Activated naive CD8-positive, alpha-beta T cell (primary cell): Measurements from ENCODE around the gene PHF19.
A peak's percentile ranks its signal among the peaks of the same experiment; 100 is the strongest.

Experiments
- H3K27ac Mint-ChIP-seq: one replicate; pipeline ENCODE4 v1.8.0; 2021; ENCODE audit warnings: mixed read lengths
- H3K27me3 Mint-ChIP-seq: one replicate; pipeline ENCODE4 v1.8.0; 2021; ENCODE audit warnings: mixed read lengths
- H3K36me3 Mint-ChIP-seq: one replicate; pipeline ENCODE4 v1.8.0; 2021; ENCODE audit warnings: mixed read lengths
- H3K4me1 Mint-ChIP-seq: one replicate; pipeline ENCODE4 v1.8.0; 2021; ENCODE audit warnings: low read depth, mixed read lengths
- H3K4me3 Mint-ChIP-seq: one replicate; pipeline ENCODE4 v1.8.0; 2021; ENCODE audit warnings: mild to moderate bottlenecking, mixed read lengths
- H3K9me3 Mint-ChIP-seq: one replicate; pipeline ENCODE4 v1.8.0; 2021; ENCODE audit warnings: low read depth, mixed read lengths

PHF19 gene

DNA sequence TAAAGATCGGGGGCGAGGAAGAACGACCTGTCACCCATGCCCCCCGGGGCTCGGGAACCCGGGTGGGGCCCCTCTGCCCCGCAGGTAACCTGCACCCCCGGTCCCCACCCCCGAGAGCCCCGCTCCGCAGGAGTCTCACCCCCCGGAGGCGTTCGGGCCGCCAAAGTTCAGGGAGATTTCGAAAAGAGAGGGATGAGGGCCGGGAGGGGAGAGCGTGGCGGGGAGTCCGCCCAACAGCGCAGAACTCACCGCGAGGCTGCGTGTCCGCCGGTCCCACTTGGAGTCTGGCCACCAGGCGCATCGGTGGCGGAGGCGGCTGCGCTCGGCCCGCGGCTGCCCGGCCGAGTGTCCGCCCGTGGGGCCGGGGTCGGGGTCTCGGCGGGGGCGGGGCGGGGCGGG lies at the start of gene PHF19:
Gene PHF19 (minus strand): TSS at position 347 of the 399 bp plus-strand sequence. CDS start 2,447 bp downstream, outside the sequence.
- H3K27me3 Mint-ChIP-seq = no peaks in the 10 kb centered on the region
- H3K4me3 Mint-ChIP-seq = peak within 1 kb of the TSS; percentile 92
- H3K9me3 Mint-ChIP-seq = no peaks in the 10 kb centered on the region
- peak within 1 kb of the TSS; percentile 96 for H3K27ac Mint-ChIP-seq
- peaks cover 72% of the 10 kb centered on the region for H3K4me1 Mint-ChIP-seq
- peaks cover 12% of the 10 kb centered on the region for H3K36me3 Mint-ChIP-seq

GRCh38 chr9:120926397-120926928 lies 49.5 kb upstream of the PHF19 start, which contains the start of gene TRAF1:
Gene TRAF1, minus strand, starts transcription at chr9:120926796. Its CDS starts 721 bp downstream, at chr9:120926075.
- no peaks in the 10 kb centered on the region for H3K9me3 Mint-ChIP-seq
- peaks cover 64% of the 10 kb centered on the region for H3K4me1 Mint-ChIP-seq
- peak within 1 kb of the TSS; percentile 94 for H3K4me3 Mint-ChIP-seq
- H3K27ac Mint-ChIP-seq = peak within 1 kb of the TSS; percentile 98
- no peaks in the 10 kb centered on the region for H3K27me3 Mint-ChIP-seq
- H3K36me3 Mint-ChIP-seq = peaks cover 29% of the 10 kb centered on the region

DNA sequence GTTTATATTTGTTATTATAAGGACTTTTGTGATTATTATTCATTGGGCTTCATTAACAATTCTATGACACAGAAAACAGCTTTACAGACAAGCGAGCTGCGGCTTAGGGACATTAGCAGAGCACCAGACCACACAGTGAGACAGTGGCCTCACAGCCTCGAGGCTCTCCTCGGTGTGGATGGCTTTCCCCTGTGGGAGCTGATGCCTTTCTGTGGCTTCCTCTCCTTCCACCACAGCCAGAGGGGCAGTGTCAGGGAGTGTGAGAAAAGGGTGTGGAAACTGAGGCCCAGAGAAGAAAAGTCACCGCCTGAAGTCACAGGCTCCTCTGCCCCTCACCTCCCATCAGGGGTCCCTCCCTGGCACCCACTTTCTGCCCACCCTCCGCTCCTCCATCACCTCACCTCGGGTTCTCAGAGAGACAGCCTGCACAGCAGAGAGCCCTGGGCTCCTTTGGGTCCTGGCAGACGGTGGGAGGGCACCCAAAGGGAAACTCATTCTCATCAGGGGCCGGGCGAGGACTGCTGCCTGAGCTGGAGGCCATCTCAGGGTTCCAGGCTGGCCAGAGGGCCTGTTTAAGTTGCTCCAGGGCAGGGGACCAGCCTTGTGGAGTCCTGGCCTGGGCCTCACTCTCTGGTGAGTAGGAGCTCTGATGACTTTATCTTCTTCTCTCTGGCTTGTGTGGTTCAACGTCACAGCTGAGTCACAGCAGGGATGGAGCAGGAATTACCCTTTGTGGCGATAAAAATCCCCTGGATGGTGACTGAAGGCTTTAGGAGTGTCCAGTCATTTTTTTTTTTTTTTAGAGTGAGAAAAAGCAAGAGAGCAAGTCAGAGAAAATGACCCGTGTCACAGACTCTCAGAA lies 48.8 kb upstream of the PHF19 start:
- peaks cover 32% of the 10 kb centered on the region for H3K36me3 Mint-ChIP-seq
- H3K4me1 Mint-ChIP-seq = peaks cover 64% of the 10 kb centered on the region
- no peaks in the 10 kb centered on the region for H3K27me3 Mint-ChIP-seq
- peak overlapping the region; percentile 98 for H3K27ac Mint-ChIP-seq
- no peaks in the 10 kb centered on the region for H3K9me3 Mint-ChIP-seq
- peak overlapping the region; percentile 94 for H3K4me3 Mint-ChIP-seq

- no peaks in the 10 kb centered on the region for H3K27me3 Mint-ChIP-seq
- H3K27ac Mint-ChIP-seq = peak overlapping the region; percentile 98
- peaks cover 66% of the 10 kb centered on the region for H3K4me1 Mint-ChIP-seq
- peak overlapping the region; percentile 94 for H3K4me3 Mint-ChIP-seq
- H3K36me3 Mint-ChIP-seq = peaks cover 40% of the 10 kb centered on the region
- no peaks in the 10 kb centered on the region for H3K9me3 Mint-ChIP-seq
Observed at GRCh38 chr9:120924698-120925534, 47.9 kb upstream of the PHF19 start.

DNA sequence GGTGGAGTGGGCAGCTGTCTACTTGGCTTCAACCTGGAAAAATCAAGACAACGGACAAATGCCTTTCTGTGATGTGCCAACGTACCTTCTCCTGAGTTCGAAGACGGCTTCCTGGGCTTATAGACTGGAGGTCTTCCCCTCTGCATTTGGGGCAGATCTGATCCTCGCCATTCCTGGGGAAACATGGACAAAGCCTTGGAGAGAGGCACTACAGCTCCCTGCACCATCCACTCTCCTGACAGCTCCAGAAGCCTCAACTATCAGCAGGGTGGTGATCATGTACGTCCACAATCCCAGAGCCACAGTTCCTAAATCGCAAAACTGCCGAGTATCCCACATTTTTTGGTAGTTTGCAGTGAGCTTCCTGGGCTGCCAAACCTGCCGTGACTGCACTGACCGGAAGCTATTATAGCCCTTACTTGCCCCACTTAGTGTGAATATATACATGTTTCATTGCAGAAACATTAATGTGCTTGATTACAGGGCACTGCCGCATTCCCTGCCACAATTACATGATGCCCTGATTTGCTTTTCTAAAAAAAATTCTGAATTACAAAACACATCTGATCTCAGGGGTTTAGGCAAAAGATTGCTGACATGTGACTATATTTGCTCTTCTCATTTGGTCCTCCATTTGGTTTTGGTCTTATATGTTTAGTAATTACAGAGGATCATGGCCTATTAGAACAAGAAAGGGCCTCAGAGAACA lies 46.8 kb upstream of the PHF19 start:
- H3K9me3 Mint-ChIP-seq = no peaks in the 10 kb centered on the region
- H3K4me3 Mint-ChIP-seq = peak overlapping the region; percentile 94
- H3K27ac Mint-ChIP-seq = peak overlapping the region; percentile 98
- H3K27me3 Mint-ChIP-seq = no peaks in the 10 kb centered on the region
- H3K36me3 Mint-ChIP-seq = peaks cover 47% of the 10 kb centered on the region
- H3K4me1 Mint-ChIP-seq = peaks cover 66% of the 10 kb centered on the region

DNA sequence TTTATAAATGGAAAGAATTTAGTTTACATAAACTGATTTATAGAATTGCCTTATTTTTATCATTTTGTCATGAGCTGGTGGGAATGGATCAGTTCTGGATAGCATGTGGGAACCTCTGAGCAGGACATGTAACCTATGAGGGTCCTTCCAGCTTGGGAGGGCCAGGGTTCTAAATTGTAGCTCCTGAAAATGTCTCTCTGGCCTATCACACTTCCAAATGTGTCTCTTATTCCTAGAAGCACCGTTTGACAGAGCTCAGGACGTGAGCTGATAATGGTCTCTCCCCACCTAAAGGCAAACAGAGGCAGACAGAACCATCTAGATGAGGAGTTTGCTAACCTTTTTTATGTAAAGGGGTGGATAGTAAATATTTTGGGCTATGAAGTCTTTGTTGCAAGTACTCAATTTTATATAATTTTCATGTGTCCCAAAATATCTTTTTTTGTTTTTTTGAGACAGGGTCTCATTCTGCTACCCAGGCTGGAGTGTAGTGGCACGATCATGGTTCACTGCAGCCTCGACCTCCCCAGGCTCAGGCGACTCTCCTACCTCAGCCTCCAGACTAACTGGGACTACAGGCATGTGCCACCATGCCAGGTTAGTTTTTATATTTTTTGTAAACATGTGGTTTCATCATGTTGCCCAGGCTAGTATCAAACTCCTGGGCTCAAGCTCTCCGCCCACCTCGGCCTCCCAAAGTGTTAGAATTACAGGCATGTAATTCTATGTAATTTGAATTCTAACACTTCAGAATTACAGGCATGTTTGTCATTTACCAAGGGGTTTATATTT lies 45.6 kb upstream of the PHF19 start:
- Mint-ChIP-seq H3K4me1 (peaks cover 68% of the 10 kb centered on the region), H3K36me3 (peaks cover 51% of the 10 kb centered on the region), H3K4me3 (peak overlapping the region; percentile 94)

DNA sequence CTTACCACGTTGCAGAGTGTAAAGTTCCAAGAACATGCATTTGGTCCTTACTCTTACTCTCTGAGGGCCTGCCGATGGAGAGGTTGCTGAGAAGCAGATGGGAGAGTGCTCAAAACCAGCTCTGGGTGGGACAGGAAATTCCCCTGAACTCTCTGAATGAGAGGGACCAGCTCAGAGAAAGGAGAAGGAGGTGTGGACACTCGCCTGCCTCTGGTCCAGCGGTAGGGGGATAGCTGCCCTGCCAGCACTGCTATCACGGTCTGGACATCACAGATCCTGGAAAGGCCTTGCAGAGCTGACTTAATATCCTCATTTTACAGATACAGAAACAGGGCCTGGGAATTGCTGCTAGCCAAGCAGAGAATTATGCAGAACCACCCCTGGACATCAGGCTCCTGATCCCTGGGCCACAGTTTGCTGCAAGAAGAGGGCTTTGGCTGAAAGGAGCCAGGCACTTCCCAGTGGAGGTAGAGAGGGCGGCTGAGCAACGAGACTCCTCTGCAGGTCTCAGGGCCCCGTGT lies 44.7 kb upstream of the PHF19 start:
- Mint-ChIP-seq H3K27ac (peak overlapping the region; percentile 98), H3K9me3 (no peaks in the 10 kb centered on the region), H3K27me3 (no peaks in the 10 kb centered on the region), H3K4me1 (peaks cover 68% of the 10 kb centered on the region), H3K36me3 (peaks cover 59% of the 10 kb centered on the region), H3K4me3 (peak overlapping the region; percentile 94)

More for the DNA sequence above, 45.6 kb upstream of the PHF19 start:
- H3K9me3 Mint-ChIP-seq = no peaks in the 10 kb centered on the region
- H3K27me3 Mint-ChIP-seq = no peaks in the 10 kb centered on the region
- peak overlapping the region; percentile 98 for H3K27ac Mint-ChIP-seq

GRCh38 chr9:120920806-120921178 lies 43.8 kb upstream of the PHF19 start:
- Mint-ChIP-seq H3K27me3 (no peaks in the 10 kb centered on the region), H3K27ac (peak overlapping the region; percentile 98), H3K9me3 (no peaks in the 10 kb centered on the region), H3K4me3 (peak overlapping the region; percentile 94), H3K4me1 (peaks cover 69% of the 10 kb centered on the region), H3K36me3 (peaks cover 62% of the 10 kb centered on the region)

DNA sequence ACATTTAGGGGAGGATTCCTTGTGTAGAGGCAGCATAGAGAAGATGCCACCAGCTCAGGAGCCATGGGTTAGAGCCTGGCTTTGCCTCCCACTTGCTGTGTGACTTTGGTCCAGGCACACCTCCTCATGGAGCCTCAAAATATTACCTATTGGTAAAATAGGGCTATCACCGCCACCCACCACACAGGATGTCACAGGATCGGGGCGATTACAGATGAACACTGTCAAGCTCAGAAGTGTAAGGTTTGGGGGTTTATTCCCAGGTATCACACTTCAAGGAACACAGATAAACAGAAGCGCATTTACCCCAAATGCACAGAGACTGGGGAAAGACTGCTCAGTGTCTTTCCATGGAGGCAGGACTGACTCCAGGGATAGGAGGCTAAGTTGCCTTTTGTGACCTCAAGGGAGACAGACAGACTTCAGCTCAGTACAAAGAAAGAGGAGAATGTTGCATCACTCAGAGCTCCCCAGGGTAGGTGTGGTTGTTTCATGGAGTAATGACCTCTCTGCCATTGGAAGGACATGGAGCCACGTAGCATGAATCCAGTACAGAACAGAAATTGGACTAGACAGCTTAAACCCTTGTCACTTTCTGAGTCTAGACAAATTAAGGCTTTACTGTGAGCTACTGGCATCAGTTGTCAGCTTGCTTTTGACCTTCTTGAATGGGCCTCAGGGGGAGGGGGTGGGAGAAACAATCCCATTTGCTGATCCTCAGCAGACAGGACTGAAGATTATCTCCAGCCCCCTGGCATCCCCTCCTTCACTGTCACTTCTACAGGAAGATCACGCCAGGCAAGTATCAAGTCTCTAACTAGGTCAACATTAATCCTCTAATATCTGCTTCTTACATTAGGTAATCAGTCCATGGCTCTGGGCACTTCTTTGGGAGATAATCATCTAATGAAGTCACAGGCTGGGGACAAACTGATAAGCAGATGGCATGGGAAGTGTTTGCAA lies 43.1 kb upstream of the PHF19 start:
- Mint-ChIP-seq H3K27me3 (no peaks in the 10 kb centered on the region), H3K27ac (peak overlapping the region; percentile 98), H3K9me3 (no peaks in the 10 kb centered on the region), H3K4me1 (peaks cover 74% of the 10 kb centered on the region), H3K36me3 (peaks cover 62% of the 10 kb centered on the region), H3K4me3 (peak overlapping the region; percentile 94)

DNA sequence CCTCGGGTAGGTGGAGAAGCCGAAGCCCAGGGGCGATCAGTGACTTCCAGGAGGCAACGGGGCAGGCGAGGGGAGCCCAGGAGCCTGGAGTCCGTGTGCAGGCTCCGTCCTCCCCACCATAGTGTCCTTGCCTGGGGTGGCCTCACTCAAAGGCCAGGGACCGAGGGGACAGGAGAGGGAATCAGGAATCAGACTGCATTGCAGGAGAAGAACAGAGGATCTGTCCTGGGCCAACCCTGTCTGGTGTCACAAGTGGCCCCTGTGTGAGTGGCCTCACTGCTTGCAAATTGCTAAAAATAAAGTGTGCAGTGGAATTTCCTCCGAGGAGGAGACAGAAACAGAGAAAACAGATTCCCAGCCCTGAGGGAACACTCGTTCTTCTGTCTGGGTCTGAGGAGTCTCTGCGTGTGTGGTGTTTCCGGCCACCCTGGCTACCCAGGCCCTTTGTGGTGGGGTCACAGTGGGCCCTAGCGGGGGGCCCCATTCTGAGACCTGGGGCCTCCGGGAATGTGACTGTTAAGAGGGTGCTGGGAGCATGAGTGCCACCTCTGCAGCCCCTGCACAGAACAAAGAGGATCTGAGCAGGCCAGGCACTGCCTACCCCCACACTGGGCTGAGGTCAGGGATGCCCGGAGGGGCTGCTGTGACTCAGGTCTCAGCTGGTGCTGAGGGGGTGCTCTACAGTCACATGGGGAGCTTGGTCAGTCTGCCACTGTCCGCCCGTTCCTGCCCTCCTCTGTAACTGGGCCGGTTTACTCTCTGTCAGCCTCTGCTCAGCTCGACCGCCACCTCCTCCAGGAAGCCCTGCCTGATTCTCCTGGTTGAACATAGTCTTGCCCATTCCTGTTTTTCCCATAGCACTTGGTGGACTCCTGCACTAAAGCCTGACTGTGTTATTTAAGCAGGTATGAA lies 42.2 kb upstream of the PHF19 start:
- Mint-ChIP-seq H3K27ac (peak overlapping the region; percentile 98), H3K9me3 (no peaks in the 10 kb centered on the region), H3K27me3 (no peaks in the 10 kb centered on the region), H3K4me1 (peaks cover 83% of the 10 kb centered on the region), H3K36me3 (peaks cover 56% of the 10 kb centered on the region), H3K4me3 (peak overlapping the region; percentile 94)

- H3K4me3 Mint-ChIP-seq = peak overlapping the region; percentile 94
- H3K27ac Mint-ChIP-seq = peak overlapping the region; percentile 83
- H3K9me3 Mint-ChIP-seq = no peaks in the 10 kb centered on the region
- peaks cover 51% of the 10 kb centered on the region for H3K36me3 Mint-ChIP-seq
- H3K27me3 Mint-ChIP-seq = no peaks in the 10 kb centered on the region
- peaks cover 88% of the 10 kb centered on the region for H3K4me1 Mint-ChIP-seq
Observed at GRCh38 chr9:120917929-120918762, 41.2 kb upstream of the PHF19 start.
